SK-N-SH treated with all-trans-retinoic acid at 6 μM for 48 hours (cell line): Measurements from ENCODE around the gene SDC1.

Experiments used
- ATAC-seq: fragments of 200-7000 bp; cut with Tn5 transposase; 3 replicates; pipeline ENCODE4 v1.9.1; 2020; ENCODE audit warnings: mild to moderate bottlenecking, moderate library complexity
- ARNTL ChIP-seq: fragments of 450-650 bp; formaldehyde crosslinking; IDR thresholded peaks from 2 replicates; pipeline ENCODE4 v1.5.0; 2020; ENCODE audit warnings: low read depth, mild to moderate bottlenecking, moderate library complexity, borderline replicate concordance
- CREB5 ChIP-seq: fragments of 250-450 bp; sonication (Bioruptor Pico); IDR thresholded peaks from 2 replicates; pipeline ENCODE4 v1.5.1; 2020; ENCODE audit warnings: low read depth, mild to moderate bottlenecking, moderate library complexity
- CSRNP3 ChIP-seq: fragments of 250-450 bp; sonication (Bioruptor Pico); IDR thresholded peaks from 2 replicates; pipeline ENCODE4 v1.5.1; 2021; ENCODE audit warnings: mild to moderate bottlenecking, moderate library complexity
- ESRRG ChIP-seq: fragments of 250-450 bp; sonication (Bioruptor Pico); IDR thresholded peaks from 2 replicates; pipeline ENCODE4 v1.6.1; 2021; ENCODE audit warnings: mild to moderate bottlenecking
- PATZ1 ChIP-seq: fragments of 250-450 bp; sonication (Bioruptor Pico); IDR thresholded peaks from 2 replicates; pipeline ENCODE4 v1.8.0; 2020; ENCODE audit warnings: mild to moderate bottlenecking, moderate library complexity, borderline replicate concordance
- RARB ChIP-seq: fragments of 250-450 bp; sonication (Bioruptor Pico); IDR thresholded peaks from 2 replicates; pipeline ENCODE4 v1.8.0; 2021; ENCODE audit warnings: mild to moderate bottlenecking, moderate library complexity
- SNAI2 ChIP-seq: fragments of 250-450 bp; sonication (Bioruptor Pico); IDR thresholded peaks from 2 replicates; pipeline ENCODE4 v1.5.0; 2020; ENCODE audit warnings: mild to moderate bottlenecking, moderate library complexity
- TCF4 ChIP-seq: fragments of 250-450 bp; sonication (Bioruptor Pico); IDR thresholded peaks from 2 replicates; pipeline ENCODE4 v1.8.0; 2021; ENCODE audit warnings: mild to moderate bottlenecking, moderate library complexity, borderline replicate concordance
- TOX ChIP-seq: fragments of 250-450 bp; sonication (Bioruptor Pico); IDR thresholded peaks from 2 replicates; pipeline ENCODE4 v1.8.0; 2021; ENCODE audit warnings: mild to moderate bottlenecking, moderate library complexity, borderline replicate concordance
- TSHZ2 ChIP-seq: fragments of 250-450 bp; sonication (Bioruptor Pico); IDR thresholded peaks from 2 replicates; pipeline ENCODE4 v1.5.0; 2020; ENCODE audit warnings: mild to moderate bottlenecking, moderate library complexity
- ZC3H10 ChIP-seq: fragments of 250-450 bp; sonication (Bioruptor Pico); IDR thresholded peaks from 2 replicates; pipeline ENCODE4 v1.5.1; 2021; ENCODE audit warnings: mild to moderate bottlenecking, moderate library complexity
- ZFP30 ChIP-seq: fragments of 450-650 bp; formaldehyde crosslinking; IDR thresholded peaks from 2 replicates; pipeline ENCODE4 v1.5.0; 2022; ENCODE audit warnings: mild to moderate bottlenecking, moderate library complexity
- ZNF70 ChIP-seq: fragments of 450-650 bp; formaldehyde crosslinking; IDR thresholded peaks from 2 replicates; pipeline ENCODE4 v1.5.0; 2020; ENCODE audit warnings: mild to moderate bottlenecking, moderate library complexity
- ZNF8 ChIP-seq: fragments of 450-650 bp; formaldehyde crosslinking; IDR thresholded peaks from 2 replicates; pipeline ENCODE4 v1.5.0; 2020; ENCODE audit warnings: mild to moderate bottlenecking, moderate library complexity

The SDC1 gene

GRCh38 chr2:20201671-20202070 lies 23.3 kb downstream of the SDC1 start:
- TF ChIP-seq TOX (CRISPR knock-in tag): no peak
- TF ChIP-seq ZC3H10 (CRISPR knock-in tag): no peak
- TF ChIP-seq CSRNP3: no peak
- TF ChIP-seq TCF4 (CRISPR knock-in tag): no peak
- no peak for TF ChIP-seq PATZ1 (CRISPR knock-in tag)
- no peak for TF ChIP-seq ZNF8 (CRISPR knock-in tag)
- TF ChIP-seq SNAI2 (CRISPR knock-in tag): no peak
- TF ChIP-seq RARB: no peak
- no peak for TF ChIP-seq ARNTL
- no peak for TF ChIP-seq ESRRG (CRISPR knock-in tag)
- ATAC-seq: no peak

GRCh38 chr2:20200697-20201555 lies 24.0 kb downstream of the SDC1 start:
- ATAC-seq: no peak
- TF ChIP-seq TOX (CRISPR knock-in tag): no peak
- no peak for TF ChIP-seq SNAI2 (CRISPR knock-in tag)
- TF ChIP-seq CREB5 (CRISPR knock-in tag): no peak
- no peak for TF ChIP-seq TCF4 (CRISPR knock-in tag)
- TF ChIP-seq ZFP30 (CRISPR knock-in tag): no peak
- TF ChIP-seq ZNF70 (CRISPR knock-in tag): no peak
- TF ChIP-seq ARNTL: no peak
- TF ChIP-seq ZC3H10 (CRISPR knock-in tag): no peak

GRCh38 chr2:20199633-20200270 lies 25.2 kb downstream of the SDC1 start:
- ATAC-seq: no peak
- TF ChIP-seq TOX (CRISPR knock-in tag) (no peak), ZNF70 (CRISPR knock-in tag) (no peak), TSHZ2 (no peak), CREB5 (CRISPR knock-in tag) (no peak), ARNTL (no peak)

GRCh38 chr2:20198796-20199632 lies 25.9 kb downstream of the SDC1 start:
- no peak; the same call in 2 of the 3 replicates for ATAC-seq
- TF ChIP-seq TSHZ2: no peak
